HepG2 (cell line): Measurements from ENCODE around the gene KLHL3. TPM values are rescaled to one million over a fixed set of nuclear protein-coding genes. Genes with fewer than 3 reads are reported as not detected.
A peak's percentile ranks its signal among the peaks of the same experiment; 100 is the strongest.

Source experiments
- ATAC-seq: fragments of 200-7000 bp; cut with Tn5 transposase; 3 replicates; pipeline ENCODE4 v1.9.1; 2020; ENCODE audit warnings: mild to moderate bottlenecking, moderate library complexity
- BruUV-seq: library from RNA; stranded (reverse); fragments of 400-500 nt; replicated peaks from 2 replicates; lab custom pipeline; 2021; lab: Mats Ljungman, UMichigan
- CTCF ChIA-PET: fragments of 300-600 bp; formaldehyde crosslinking; extraction: SDS; loops from one replicate; lab custom pipeline; 2021; ENCODE audit warnings: low total read pairs, inconsistent platforms, low intra/inter-chr PET ratio; lab: Yijun Ruan, JAX
- POLR2A ChIA-PET: fragments of 350-600 bp; sonication (Branson Sonifier 250); formaldehyde crosslinking; loops from one replicate; lab custom pipeline; 2020; ENCODE audit warnings: antibody characterized with exemption, inconsistent platforms; lab: Yijun Ruan, JAX
- DNase-seq: peaks from one replicate; pipeline ENCODE4 v3.0.0-alpha.2; 2015; ENCODE audit warnings: low spot score
- FAIRE-seq: peaks from 3 replicates; lab custom pipeline; 2011; peaks lifted over from hg19 to GRCh38; lab: Jason Lieb, UNC
- H2AFZ ChIP-seq: one replicate; pipeline ENCODE4 v1.6.1; 2011; ENCODE audit warnings: low read length, inconsistent platforms
- H3K27ac ChIP-seq: fragments of 300-600 bp; 3 replicates; pipeline ENCODE4 v1.8.0; 2011; ENCODE audit warnings: mixed run types, mild to moderate bottlenecking, mixed read lengths, low read length, inconsistent platforms; ENCODE audit not compliant: insufficient read depth; ENCODE audit errors: extremely low read length
- H3K27me3 ChIP-seq, 2 experiments: fragments of 200-600 bp in 1 of 2; 2 replicates in 1 of 2; 3 replicates in 1 of 2; pipeline versions ENCODE4 v1.6.0 to v1.8.0; 2011; ENCODE audit warnings: low read length in 2 of 2, mild to moderate bottlenecking in 2 of 2, moderate library complexity in 2 of 2, inconsistent platforms in 1 of 2; ENCODE audit not compliant: insufficient read depth in 2 of 2, control insufficient read depth in 1 of 2
- H3K36me3 ChIP-seq, 2 experiments: fragments of 200-600 bp in 1 of 2; replicated peaks in 1 of 2; 2 replicates in 1 of 2; 3 replicates in 1 of 2; pipeline versions ENCODE4 v1.5.1 to v1.8.0; 2011; ENCODE audit warnings: low read length in 2 of 2, inconsistent platforms in 1 of 2; ENCODE audit not compliant: insufficient read depth in 2 of 2, control insufficient read depth in 1 of 2
- H3K4me1 ChIP-seq: 2 replicates; pipeline ENCODE4 v1.5.1; 2012; ENCODE audit warnings: low read length, inconsistent platforms; ENCODE audit not compliant: insufficient read depth
- H3K4me2 ChIP-seq: 2 replicates; pipeline ENCODE4 v1.6.0; 2011; ENCODE audit warnings: low read depth, low read length, inconsistent platforms
- H3K4me3 ChIP-seq, 3 experiments: fragments of 200-600 bp in 1 of 3; sonication (generic), shearing (Covaris generic) in 1 of 3; replicated peaks in 1 of 3; 2 replicates each; pipeline ENCODE4 v1.5.1; 2011 to 2016; ENCODE audit warnings: low read length in 3 of 3, inconsistent platforms in 2 of 3, low read depth in 2 of 3, mild to moderate bottlenecking in 2 of 3, control low read depth in 1 of 3, mixed read lengths in 1 of 3; ENCODE audit not compliant: insufficient read depth in 1 of 3
- H3K79me2 ChIP-seq: one replicate; pipeline ENCODE4 v1.6.1; 2011; ENCODE audit warnings: low read length, inconsistent platforms; ENCODE audit not compliant: insufficient read depth
- H3K9ac ChIP-seq: 2 replicates; pipeline ENCODE4 v1.6.0; 2011; ENCODE audit warnings: mild to moderate bottlenecking, low read depth, low read length, inconsistent platforms; ENCODE audit not compliant: insufficient read depth
- H3K9me3 ChIP-seq: 2 replicates; pipeline ENCODE4 v1.5.1; 2012; ENCODE audit warnings: mild to moderate bottlenecking, low read length
- H4K20me1 ChIP-seq: 2 replicates; pipeline ENCODE4 v1.6.0; 2011; ENCODE audit warnings: inconsistent platforms, mild to moderate bottlenecking, low read length, moderate library complexity; ENCODE audit not compliant: insufficient read depth
- ARNTL ChIP-seq: sonication (generic); formaldehyde crosslinking; IDR thresholded peaks from 2 replicates; pipeline ENCODE4 v1.4.0; 2020; ENCODE audit warnings: mild to moderate bottlenecking, missing genetic modification reagents
- ATF7-NPFF ChIP-seq: sonication (generic); formaldehyde crosslinking; IDR thresholded peaks from 2 replicates; pipeline ENCODE4 v1.8.1; 2023; ENCODE audit warnings: mild to moderate bottlenecking, low read depth, missing genetic modification reagents, moderate library complexity
- FOSL2 ChIP-seq: sonication (generic); formaldehyde crosslinking; IDR thresholded peaks from 2 replicates; pipeline ENCODE4 v1.4.0; 2020; ENCODE audit warnings: missing genetic modification reagents
- IRF9 ChIP-seq: sonication (generic); formaldehyde crosslinking; IDR thresholded peaks from 2 replicates; pipeline ENCODE4 v1.8.0; 2022; ENCODE audit warnings: missing genetic modification reagents, mild to moderate bottlenecking, borderline replicate concordance
- MEF2D ChIP-seq: sonication (generic); formaldehyde crosslinking; IDR thresholded peaks from 2 replicates; pipeline ENCODE4 v1.5.1; 2020; ENCODE audit warnings: mild to moderate bottlenecking, missing genetic modification reagents
- MYNN ChIP-seq: sonication (generic); formaldehyde crosslinking; IDR thresholded peaks from 2 replicates; pipeline ENCODE4 v1.4.0; 2020; ENCODE audit warnings: mild to moderate bottlenecking, low read depth, missing genetic modification reagents
- SMAD9 ChIP-seq: sonication (generic); formaldehyde crosslinking; IDR thresholded peaks from 2 replicates; pipeline ENCODE4 v1.5.1; 2020; ENCODE audit warnings: mild to moderate bottlenecking, missing genetic modification reagents
- U2AF1 ChIP-seq: fragments of 200-400 bp; formaldehyde crosslinking; optimal IDR thresholded peaks from 2 replicates; pipeline ENCODE3; 2017; ENCODE audit warnings: mild to moderate bottlenecking, low read depth, low read length
- ZNF331 ChIP-seq: sonication (generic); formaldehyde crosslinking; IDR thresholded peaks from 2 replicates; pipeline ENCODE4 v1.4.0; 2020; ENCODE audit warnings: missing genetic modification reagents
- ZNF513 ChIP-seq: sonication (generic); formaldehyde crosslinking; conservative IDR thresholded peaks from 2 replicates; pipeline ENCODE4 v1.5.0; 2020; ENCODE audit warnings: missing genetic modification reagents
- WGBS: methylation state at CpG from one replicate; pipeline ENCODE4 v1.1.6; 2017; ENCODE audit warnings: low lambda C conversion rate; 5-methylcytosine and 5-hydroxymethylcytosine counted together
- in situ Hi-C: cut with HindIII; loops from 2 replicates; pipeline ENCODE4 v1.10.0; 2017; ENCODE audit warnings: low pct_unique_long_range_greater_than_20kb; ENCODE audit not compliant: extremely low pct_ligation_motif_present
- intact Hi-C: fragments of 100-400 bp; cut with micrococcal nuclease; formaldehyde crosslinking; loops from one replicate; pipeline ENCODE4 v1.10.0; 2022; ENCODE audit not compliant: unreplicated experiment
- polyA plus RNA-seq, 8 experiments: library from polyadenylated mRNA; depleted of rRNA in 3 of 8; stranded (reverse) in 7 of 8; unstranded in 1 of 8; fragments of >200 nt; fragmentation: Illumina TruSeq in 4 of 8; extraction: Trizol in 4 of 8; gene quantifications; 2 replicates each; pipeline versions ENCODE4 v1.2.1 to v1.2.3, GENCODE V29; 2011 to 2016; ENCODE audit warnings: low read depth in 4 of 8, missing spikeins in 1 of 8, mixed read lengths in 1 of 8; ENCODE audit not compliant: insufficient read depth in 1 of 8
- total RNA-seq, 5 experiments: library from RNA; depleted of rRNA; stranded (reverse); fragments of >200 nt; fragmentation: Illumina TruSeq; extraction: Trizol; gene quantifications; 2 replicates each; pipeline ENCODE4 v1.2.3, GENCODE V29; 2016; ENCODE audit warnings: low read depth in 1 of 5

Gene KLHL3
- total and polyA plus RNA-seq, 2 of the 13 experiments (the other 11 are each of a cell fraction or from before 2014, with no cell fraction given): 0.02 to 0.08 TPM

- in situ Hi-C loops: no loop called here
- intact Hi-C loops: no loop called here
- DNase-seq (no peak), ATAC-seq (no peak)
- Histone ChIP-seq H3K27ac (no peak overlapping the region), H3K4me2 (0 out of 2 replicates have a peak overlapping the region, but pooled peaks have one; percentile 92), H3K79me2 (no peaks in the 10 kb centered on the region), H3K9me3 (no peaks in the 10 kb centered on the region)
- no peak for TF ChIP-seq ATF7-NPFF (CRISPR knock-in tag)
- TF ChIP-seq, all 625 proteins: peak for 0
- Histone ChIP-seq H3K4me1 (peaks cover 20% of the 10 kb centered on the region), H3K9ac (no peak overlapping the region), H4K20me1 (no peaks in the 10 kb centered on the region), H3K27me3 (peaks cover 2 to 42% of the 10 kb centered on the region in 2 experiments; a peak in 4 of 5 replicates), H3K36me3 (no peaks in the 10 kb centered on the region), H2AFZ (no peak overlapping the region), H3K4me3 (no peak overlapping the region)
- ChIA-PET CTCF (interaction anchor here (1.6 kb wide), 1 partner anchor 74 kb away, joined by 4 read pairs; no protein-coding TSS in a partner anchor), POLR2A (no interaction called here)
- no TSS peak for BruUV-seq
- FAIRE-seq: no peak
- WGBS: 100% methylated on average over 2 of the region's 2 CpGs
Observed at GRCh38 chr5:137734331-137734730, 1.6 kb downstream of the KLHL3 start.

- Histone ChIP-seq H3K27me3 (peaks cover 2 to 42% of the 10 kb centered on the region in 2 experiments; a peak in 4 of 5 replicates), H3K4me2 (no peak overlapping the region), H3K9ac (no peak overlapping the region), H4K20me1 (no peaks in the 10 kb centered on the region), H3K4me3 (no peak overlapping the region), H3K4me1 (peaks cover 20% of the 10 kb centered on the region), H3K27ac (no peak overlapping the region), H3K79me2 (no peaks in the 10 kb centered on the region), H3K9me3 (no peaks in the 10 kb centered on the region), H3K36me3 (no peaks in the 10 kb centered on the region), H2AFZ (no peak overlapping the region)
- 6% methylated on average over 2 of the region's 3 CpGs for WGBS
- DNase-seq: no peak
- FAIRE-seq: no peak
- ATAC-seq: no peak
- intact Hi-C loops: no loop called here
- no TSS peak for BruUV-seq
- in situ Hi-C loops: no loop called here
- no peak for TF ChIP-seq SMAD9 (CRISPR knock-in tag)
- no peak for TF ChIP-seq ARNTL (CRISPR knock-in tag)
- no peak for TF ChIP-seq FOSL2 (CRISPR knock-in tag)
- TF ChIP-seq MEF2D (CRISPR knock-in tag): no peak
- no peak for TF ChIP-seq U2AF1
- TF ChIP-seq ZNF513 (CRISPR knock-in tag): no peak
- no peak for TF ChIP-seq ZNF331 (CRISPR knock-in tag)
- TF ChIP-seq IRF9: no peak
- no peak for TF ChIP-seq MYNN (CRISPR knock-in tag)
- ChIA-PET POLR2A (no interaction called here), CTCF (no interaction called here)
Observed at GRCh38 chr5:137733922-137734321, 2.0 kb downstream of the KLHL3 start.
